Gastroesophageal sphincter (tissue), 3 donors: ENCODE data around the gene ERCC6.

Experiments
- POLR2AphosphoS5 ChIP-seq: sonication (generic); formaldehyde crosslinking; IDR thresholded peaks from one replicate; pipeline ENCODE4 v1.6.1; 2017; ENCODE audit warnings: antibody characterized with exemption
- TF ChIP-seq, protein P1 (sequence below), 4 experiments: fragments of 200-600 bp in 2 of 4; fragments of 450-650 bp in 2 of 4; sonication (generic) in 1 of 4; IDR thresholded peaks; one replicate each; pipeline ENCODE4 v1.5.1; 2017 to 2019; ENCODE audit warnings: antibody characterized with exemption in 4 of 4, mild to moderate bottlenecking in 2 of 4, moderate library complexity in 2 of 4

DNA sequence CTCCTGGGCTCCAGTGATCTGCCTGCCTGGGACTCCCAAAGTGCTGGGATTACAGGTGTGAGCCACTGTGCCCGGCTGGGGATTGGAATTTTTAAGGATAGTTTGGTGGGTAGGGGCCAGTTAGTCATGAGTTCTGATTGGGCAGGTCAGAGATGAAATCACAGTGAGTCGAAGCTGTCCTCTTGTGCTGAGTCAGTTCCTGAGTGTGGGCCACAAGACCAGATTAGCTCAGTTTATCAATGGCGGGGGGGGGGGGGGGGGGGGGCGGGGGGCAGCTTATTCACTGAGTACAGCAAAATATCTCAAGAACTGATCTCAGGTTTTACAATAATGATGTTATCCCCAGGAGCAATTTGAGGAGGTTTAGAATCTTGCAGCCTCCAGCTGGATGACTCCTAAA is 11.6 kb upstream of the ERCC6 start:
- TF ChIP-seq POLR2AphosphoS5, result no peak
- TF ChIP-seq, protein P1, sequence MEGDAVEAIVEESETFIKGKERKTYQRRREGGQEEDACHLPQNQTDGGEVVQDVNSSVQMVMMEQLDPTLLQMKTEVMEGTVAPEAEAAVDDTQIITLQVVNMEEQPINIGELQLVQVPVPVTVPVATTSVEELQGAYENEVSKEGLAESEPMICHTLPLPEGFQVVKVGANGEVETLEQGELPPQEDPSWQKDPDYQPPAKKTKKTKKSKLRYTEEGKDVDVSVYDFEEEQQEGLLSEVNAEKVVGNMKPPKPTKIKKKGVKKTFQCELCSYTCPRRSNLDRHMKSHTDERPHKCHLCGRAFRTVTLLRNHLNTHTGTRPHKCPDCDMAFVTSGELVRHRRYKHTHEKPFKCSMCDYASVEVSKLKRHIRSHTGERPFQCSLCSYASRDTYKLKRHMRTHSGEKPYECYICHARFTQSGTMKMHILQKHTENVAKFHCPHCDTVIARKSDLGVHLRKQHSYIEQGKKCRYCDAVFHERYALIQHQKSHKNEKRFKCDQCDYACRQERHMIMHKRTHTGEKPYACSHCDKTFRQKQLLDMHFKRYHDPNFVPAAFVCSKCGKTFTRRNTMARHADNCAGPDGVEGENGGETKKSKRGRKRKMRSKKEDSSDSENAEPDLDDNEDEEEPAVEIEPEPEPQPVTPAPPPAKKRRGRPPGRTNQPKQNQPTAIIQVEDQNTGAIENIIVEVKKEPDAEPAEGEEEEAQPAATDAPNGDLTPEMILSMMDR (IDR thresholded peaks at IDR 0.05), result no peak
